Measurements from ENCODE around the gene ARRDC4.
"Not testable (repeated sequence)": the region's sequence is repeated elsewhere in the genome, so short reads cannot be mapped to it uniquely, and the experiment has no call there.

The ARRDC4 gene

GRCh38 chr15:97966246-97966645, 5.7 kb downstream of the ARRDC4 start:
- in situ Hi-C loops (cut with MboI; ENCODE audit: low sequenced_read_pairs): no loop called here

- in situ Hi-C loops (cut with MboI; ENCODE audit: low sequenced_read_pairs): no loop called here
Measured at GRCh38 chr15:97966924-97967620, 6.6 kb downstream of the ARRDC4 start.

GRCh38 chr15:97967881-97968280, 7.4 kb downstream of the ARRDC4 start:
- in situ Hi-C loops (cut with MboI; ENCODE audit: low sequenced_read_pairs): no loop called here

GRCh38 chr15:97968380-97968779, 7.9 kb downstream of the ARRDC4 start:
- in situ Hi-C loops (cut with MboI; ENCODE audit: low sequenced_read_pairs): no loop called here

- in situ Hi-C loops (cut with MboI; ENCODE audit: low sequenced_read_pairs): no loop called here
Measured at GRCh38 chr15:97972366-97972765, 11.9 kb downstream of the ARRDC4 start.

- in situ Hi-C loops (cut with MboI; ENCODE audit: low sequenced_read_pairs): no loop called here
Measured at GRCh38 chr15:97976129-97976528, 15.6 kb downstream of the ARRDC4 start.

- in situ Hi-C loops (cut with MboI; ENCODE audit: low sequenced_read_pairs): no loop called here
Measured at GRCh38 chr15:97976766-97977503, 16.4 kb downstream of the ARRDC4 start.

- in situ Hi-C loops (cut with MboI; ENCODE audit: low sequenced_read_pairs): no loop called here
Measured at GRCh38 chr15:97977734-97978133, 17.2 kb downstream of the ARRDC4 start.

GRCh38 chr15:97978401-97979139, 18.1 kb downstream of the ARRDC4 start:
- in situ Hi-C loops (cut with MboI; ENCODE audit: low sequenced_read_pairs): no loop called here

- in situ Hi-C loops (cut with MboI; ENCODE audit: low sequenced_read_pairs): no loop called here
Measured at GRCh38 chr15:97979140-97979520, 18.6 kb downstream of the ARRDC4 start.

- in situ Hi-C loops (cut with MboI; ENCODE audit: low sequenced_read_pairs): no loop called here
Measured at GRCh38 chr15:97981058-97981457, 20.6 kb downstream of the ARRDC4 start.

GRCh38 chr15:97981758-97982157, 21.3 kb downstream of the ARRDC4 start:
- in situ Hi-C loops (cut with MboI; ENCODE audit: low sequenced_read_pairs): no loop called here

- in situ Hi-C loops (cut with MboI; ENCODE audit: low sequenced_read_pairs): no loop called here
Measured at GRCh38 chr15:97984157-97984556, 23.7 kb downstream of the ARRDC4 start.

- in situ Hi-C loops (cut with MboI; ENCODE audit: low sequenced_read_pairs): not testable (repeated sequence)
Measured at GRCh38 chr15:97985979-97986378, 25.5 kb downstream of the ARRDC4 start.

- in situ Hi-C loops (cut with MboI; ENCODE audit: low sequenced_read_pairs): no loop called here
Measured at GRCh38 chr15:97986781-97987180, 26.3 kb downstream of the ARRDC4 start.

GRCh38 chr15:97989299-97989698, 28.8 kb downstream of the ARRDC4 start:
- in situ Hi-C loops (cut with MboI; ENCODE audit: low sequenced_read_pairs): no loop called here

GRCh38 chr15:97991972-97992541, 31.6 kb downstream of the ARRDC4 start:
- in situ Hi-C loops (cut with MboI; ENCODE audit: low sequenced_read_pairs): no loop called here

GRCh38 chr15:97992823-97993222, 32.3 kb downstream of the ARRDC4 start:
- in situ Hi-C loops (cut with MboI; ENCODE audit: low sequenced_read_pairs): no loop called here

GRCh38 chr15:97993310-97993738, 32.8 kb downstream of the ARRDC4 start:
- in situ Hi-C loops (cut with MboI; ENCODE audit: low sequenced_read_pairs): no loop called here

GRCh38 chr15:97994236-97994635, 33.7 kb downstream of the ARRDC4 start:
- in situ Hi-C loops (cut with MboI; ENCODE audit: low sequenced_read_pairs): no loop called here

GRCh38 chr15:97995192-97995591, 34.7 kb downstream of the ARRDC4 start:
- in situ Hi-C loops (cut with MboI; ENCODE audit: low sequenced_read_pairs): no loop called here

Measured in hTERT RPE-1 (cell line).